HepG2 (cell line): ENCODE data around the gene GPR152. TPM values are rescaled to one million over a fixed set of nuclear protein-coding genes. Genes with fewer than 3 reads are reported as not detected.
A peak's percentile ranks its signal among the peaks of the same experiment; 100 is the strongest.

Source experiments
- ATAC-seq: fragments of 200-7000 bp; cut with Tn5 transposase; 3 replicates; pipeline ENCODE4 v1.9.1; 2020; ENCODE audit warnings: mild to moderate bottlenecking, moderate library complexity
- BruUV-seq: library from RNA; stranded (reverse); fragments of 400-500 nt; replicated peaks from 2 replicates; lab custom pipeline; 2021; lab: Mats Ljungman, UMichigan
- CTCF ChIA-PET: fragments of 300-600 bp; formaldehyde crosslinking; extraction: SDS; loops from one replicate; lab custom pipeline; 2021; ENCODE audit warnings: low total read pairs, inconsistent platforms, low intra/inter-chr PET ratio; lab: Yijun Ruan, JAX
- POLR2A ChIA-PET: fragments of 350-600 bp; sonication (Branson Sonifier 250); formaldehyde crosslinking; loops from one replicate; lab custom pipeline; 2020; ENCODE audit warnings: antibody characterized with exemption, inconsistent platforms; lab: Yijun Ruan, JAX
- DNase-seq: peaks from one replicate; pipeline ENCODE4 v3.0.0-alpha.2; 2015; ENCODE audit warnings: low spot score
- FAIRE-seq: peaks from 3 replicates; lab custom pipeline; 2011; peaks lifted over from hg19 to GRCh38; lab: Jason Lieb, UNC
- H2AFZ ChIP-seq: one replicate; pipeline ENCODE4 v1.6.1; 2011; ENCODE audit warnings: low read length, inconsistent platforms
- H3K27ac ChIP-seq: fragments of 300-600 bp; 3 replicates; pipeline ENCODE4 v1.8.0; 2011; ENCODE audit warnings: mixed run types, mild to moderate bottlenecking, mixed read lengths, low read length, inconsistent platforms; ENCODE audit not compliant: insufficient read depth; ENCODE audit errors: extremely low read length
- H3K27me3 ChIP-seq, 2 experiments: fragments of 200-600 bp in 1 of 2; 2 replicates in 1 of 2; 3 replicates in 1 of 2; pipeline versions ENCODE4 v1.6.0 to v1.8.0; 2011; ENCODE audit warnings: low read length in 2 of 2, mild to moderate bottlenecking in 2 of 2, moderate library complexity in 2 of 2, inconsistent platforms in 1 of 2; ENCODE audit not compliant: insufficient read depth in 2 of 2, control insufficient read depth in 1 of 2
- H3K36me3 ChIP-seq, 2 experiments: fragments of 200-600 bp in 1 of 2; replicated peaks in 1 of 2; 2 replicates in 1 of 2; 3 replicates in 1 of 2; pipeline versions ENCODE4 v1.5.1 to v1.8.0; 2011; ENCODE audit warnings: low read length in 2 of 2, inconsistent platforms in 1 of 2; ENCODE audit not compliant: insufficient read depth in 2 of 2, control insufficient read depth in 1 of 2
- H3K4me1 ChIP-seq: 2 replicates; pipeline ENCODE4 v1.5.1; 2012; ENCODE audit warnings: low read length, inconsistent platforms; ENCODE audit not compliant: insufficient read depth
- H3K4me2 ChIP-seq: 2 replicates; pipeline ENCODE4 v1.6.0; 2011; ENCODE audit warnings: low read depth, low read length, inconsistent platforms
- H3K4me3 ChIP-seq, 3 experiments: fragments of 200-600 bp in 1 of 3; sonication (generic), shearing (Covaris generic) in 1 of 3; replicated peaks in 1 of 3; 2 replicates each; pipeline ENCODE4 v1.5.1; 2011 to 2016; ENCODE audit warnings: low read length in 3 of 3, inconsistent platforms in 2 of 3, low read depth in 2 of 3, mild to moderate bottlenecking in 2 of 3, control low read depth in 1 of 3, mixed read lengths in 1 of 3; ENCODE audit not compliant: insufficient read depth in 1 of 3
- H3K79me2 ChIP-seq: one replicate; pipeline ENCODE4 v1.6.1; 2011; ENCODE audit warnings: low read length, inconsistent platforms; ENCODE audit not compliant: insufficient read depth
- H3K9ac ChIP-seq: 2 replicates; pipeline ENCODE4 v1.6.0; 2011; ENCODE audit warnings: mild to moderate bottlenecking, low read depth, low read length, inconsistent platforms; ENCODE audit not compliant: insufficient read depth
- H3K9me3 ChIP-seq: 2 replicates; pipeline ENCODE4 v1.5.1; 2012; ENCODE audit warnings: mild to moderate bottlenecking, low read length
- H4K20me1 ChIP-seq: 2 replicates; pipeline ENCODE4 v1.6.0; 2011; ENCODE audit warnings: inconsistent platforms, mild to moderate bottlenecking, low read length, moderate library complexity; ENCODE audit not compliant: insufficient read depth
- CREB1 ChIP-seq, 2 experiments: fragments of 450-650 bp in 1 of 2; IDR thresholded peaks; 2 replicates each; pipeline ENCODE4 v1.6.1; 2016 to 2017; ENCODE audit warnings: control low read depth in 1 of 2, mild to moderate bottlenecking in 1 of 2, missing compliant biosample characterization in 1 of 2, missing genetic modification characterization in 1 of 2
- E2F1 ChIP-seq: sonication (generic); formaldehyde crosslinking; IDR thresholded peaks from 2 replicates; pipeline ENCODE4 v1.5.0; 2020; ENCODE audit warnings: missing genetic modification reagents
- GFI1 ChIP-seq: sonication (generic); formaldehyde crosslinking; IDR thresholded peaks from 2 replicates; pipeline ENCODE4 v1.5.0; 2020; ENCODE audit warnings: missing genetic modification reagents, mild to moderate bottlenecking, borderline replicate concordance
- KAT8 ChIP-seq: IDR thresholded peaks from 2 replicates; pipeline ENCODE4 v1.6.1; 2016; ENCODE audit warnings: missing genetic modification reagents, missing compliant biosample characterization
- PRDM10 ChIP-seq: sonication (generic); formaldehyde crosslinking; IDR thresholded peaks from 2 replicates; pipeline ENCODE4 v1.4.0; 2020; ENCODE audit warnings: low read depth, missing genetic modification reagents
- ZNF766 ChIP-seq: sonication (generic); formaldehyde crosslinking; IDR thresholded peaks from 2 replicates; pipeline ENCODE4 v1.5.0; 2020; ENCODE audit warnings: missing genetic modification reagents, borderline replicate concordance
- WGBS: methylation state at CpG from one replicate; pipeline ENCODE4 v1.1.6; 2017; ENCODE audit warnings: low lambda C conversion rate; 5-methylcytosine and 5-hydroxymethylcytosine counted together
- in situ Hi-C: cut with HindIII; loops from 2 replicates; pipeline ENCODE4 v1.10.0; 2017; ENCODE audit warnings: low pct_unique_long_range_greater_than_20kb; ENCODE audit not compliant: extremely low pct_ligation_motif_present
- intact Hi-C: fragments of 100-400 bp; cut with micrococcal nuclease; formaldehyde crosslinking; loops from one replicate; pipeline ENCODE4 v1.10.0; 2022; ENCODE audit not compliant: unreplicated experiment
- polyA plus RNA-seq, 8 experiments: library from polyadenylated mRNA; depleted of rRNA in 3 of 8; stranded (reverse) in 7 of 8; unstranded in 1 of 8; fragments of >200 nt; fragmentation: Illumina TruSeq in 4 of 8; extraction: Trizol in 4 of 8; gene quantifications; 2 replicates each; pipeline versions ENCODE4 v1.2.1 to v1.2.3, GENCODE V29; 2011 to 2016; ENCODE audit warnings: low read depth in 4 of 8, missing spikeins in 1 of 8, mixed read lengths in 1 of 8; ENCODE audit not compliant: insufficient read depth in 1 of 8
- total RNA-seq, 5 experiments: library from RNA; depleted of rRNA; stranded (reverse); fragments of >200 nt; fragmentation: Illumina TruSeq; extraction: Trizol; gene quantifications; 2 replicates each; pipeline ENCODE4 v1.2.3, GENCODE V29; 2016; ENCODE audit warnings: low read depth in 1 of 5

Gene GPR152
- total and polyA plus RNA-seq, 2 of the 13 experiments (the other 11 are each of a cell fraction or from before 2014, with no cell fraction given): not detected

DNA sequence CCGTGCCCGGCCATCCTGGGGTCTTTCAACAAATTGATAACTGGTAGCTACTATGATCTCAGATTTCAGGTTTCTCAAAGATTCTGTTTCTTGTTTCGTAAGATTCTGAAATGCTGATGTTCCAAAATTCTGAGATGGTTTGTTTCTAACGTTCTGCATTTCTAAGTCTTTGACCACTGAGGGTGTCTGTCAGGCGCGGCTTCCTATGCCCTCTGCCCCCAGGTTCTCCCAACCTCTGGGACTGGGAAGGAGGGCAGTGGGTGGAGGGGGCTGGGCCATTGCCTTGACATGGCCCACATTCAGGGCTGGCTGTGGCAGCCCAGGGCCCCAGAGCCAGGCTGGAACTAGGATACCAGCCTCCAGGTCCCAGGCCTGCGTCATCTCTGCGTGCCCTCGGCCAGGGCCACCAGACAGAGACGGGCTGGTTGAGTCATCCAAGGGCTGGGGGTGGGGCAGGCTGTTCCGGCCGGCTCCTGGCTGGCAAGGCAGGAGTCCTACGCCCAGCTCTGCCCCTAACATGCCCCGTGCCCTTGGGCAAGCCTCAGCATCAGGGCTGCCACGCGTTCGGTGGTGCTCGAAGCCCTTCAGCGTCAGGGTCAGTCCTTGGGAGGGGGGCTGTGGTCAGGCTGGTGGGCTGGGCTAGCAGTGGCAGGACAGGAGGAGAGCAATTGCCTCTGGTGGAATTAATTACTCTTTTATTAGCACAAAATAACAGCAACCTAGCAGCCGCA, 11.3 kb upstream of the GPR152 start (continued):
- TF ChIP-seq PRDM10 (CRISPR knock-in tag): no peak

GRCh38 chr11:67463186-67463585, 10.7 kb upstream of the GPR152 start:
- TF ChIP-seq GFI1: no peak
- no peak for TF ChIP-seq KAT8
- no peak for TF ChIP-seq CREB1 (IDR thresholded peaks at IDR 0.05)
- no peak for TF ChIP-seq CREB1 (CRISPR knock-in tag; IDR thresholded peaks at IDR 0.05)
- TF ChIP-seq E2F1 (CRISPR knock-in tag): no peak
- 0 out of 2 replicates have a peak, but pooled peaks have one; percentile 5 for TF ChIP-seq ZNF766
- 93% methylated on average over 10 of the region's 10 CpGs for WGBS
- Histone ChIP-seq H3K4me1 (peaks cover 47% of the 10 kb centered on the region), H3K4me2 (no peak overlapping the region), H3K9me3 (no peaks in the 10 kb centered on the region), H2AFZ (no peak overlapping the region), H3K27ac (no peak overlapping the region), H3K27me3 (peaks cover 0 to 11% of the 10 kb centered on the region in 2 experiments; a peak in 2 of 5 replicates), H3K79me2 (no peaks in the 10 kb centered on the region), H3K36me3 (no peaks in the 10 kb centered on the region), H3K9ac (no peak overlapping the region), H4K20me1 (no peaks in the 10 kb centered on the region), H3K4me3 (no peak overlapping the region)
- ChIA-PET POLR2A (no interaction called here), CTCF (no interaction called here)
- FAIRE-seq (no peak), DNase-seq (no peak), ATAC-seq (no peak)
- intact Hi-C loops: no loop called here
- BruUV-seq: no TSS peak
- in situ Hi-C loops: loop anchor here (5.0 kb wide), 1 partner anchor 36 kb away; the partner anchor contains the start of gene RPS6KB2
